SK-N-SH (cell line): ENCODE data around the gene PASK. TPM values are rescaled to one million over a fixed set of nuclear protein-coding genes. Genes with fewer than 3 reads are reported as not detected.

Experiments used
- CTCF ChIA-PET: fragments of 300-600, 350-600 bp; formaldehyde crosslinking; extraction: SDS; loops from one replicate; lab custom pipeline; 2021; lab: Yijun Ruan, JAX
- POLR2A ChIA-PET: fragments of 350-600 bp; sonication (Branson Sonifier 250); formaldehyde crosslinking; extraction: SDS; loops from one replicate; lab custom pipeline; 2020; ENCODE audit warnings: antibody characterized with exemption, inconsistent platforms; lab: Yijun Ruan, JAX
- DNase-seq: peaks from one replicate; pipeline ENCODE4 v3.0.0; 2012
- H2AFZ ChIP-seq: fragments of 200-600 bp; sonication (generic); 2 replicates; pipeline ENCODE4 v1.8.1; 2016; ENCODE audit warnings: antibody characterized with exemption, mild to moderate bottlenecking, low read depth
- H3F3A ChIP-seq: fragments of 200-600 bp; sonication (generic); replicated peaks from 2 replicates; pipeline ENCODE3; 2016; ENCODE audit warnings: antibody characterized with exemption, mild to moderate bottlenecking; ENCODE audit not compliant: insufficient read depth
- H3K27ac ChIP-seq, 2 experiments: fragments of 200-500 bp in 1 of 2; fragments of 200-600 bp in 1 of 2; sonication (Bioruptor generic) in 1 of 2; sonication (generic), shearing (Covaris generic) in 1 of 2; 2 replicates each; pipeline versions ENCODE4 v1.5.1 to v1.6.1; 2014 to 2016; ENCODE audit warnings: low read depth in 2 of 2, inconsistent platforms in 1 of 2, low read length in 1 of 2, mild to moderate bottlenecking in 1 of 2, mixed read lengths in 1 of 2
- H3K27me3 ChIP-seq: fragments of 200-600 bp; sonication (generic), shearing (Covaris generic); 2 replicates; pipeline ENCODE4 v1.6.1; 2016; ENCODE audit warnings: mixed run types; ENCODE audit not compliant: insufficient read depth
- H3K36me3 ChIP-seq, 2 experiments: fragments of 200-500 bp in 1 of 2; fragments of 200-600 bp in 1 of 2; sonication (Bioruptor generic) in 1 of 2; sonication (generic) in 1 of 2; replicated peaks in 1 of 2; 2 replicates each; pipeline versions ENCODE3 to v1.5.1; 2014 to 2016; ENCODE audit warnings: low read length in 1 of 2, mild to moderate bottlenecking in 1 of 2; ENCODE audit not compliant: insufficient read depth in 2 of 2, control insufficient read depth in 1 of 2
- H3K4me1 ChIP-seq, 2 experiments: fragments of 200-500 bp in 1 of 2; fragments of 200-600 bp in 1 of 2; sonication (Bioruptor generic) in 1 of 2; sonication (generic), shearing (Covaris generic) in 1 of 2; 2 replicates each; pipeline versions ENCODE4 v1.5.1 to v1.6.1; 2014 to 2016; ENCODE audit warnings: low read depth in 1 of 2, low read length in 1 of 2, mixed run types in 1 of 2; ENCODE audit not compliant: insufficient read depth in 2 of 2, control insufficient read depth in 1 of 2
- H3K4me2 ChIP-seq: fragments of 200-600 bp; sonication (generic), shearing (Covaris generic); 2 replicates; pipeline ENCODE4 v1.6.1; 2017; ENCODE audit warnings: mixed run types
- H3K4me3 ChIP-seq, 2 experiments: fragments of 200-500 bp in 1 of 2; fragments of 200-600 bp in 1 of 2; sonication (Bioruptor generic) in 1 of 2; sonication (generic), shearing (Covaris generic) in 1 of 2; 2 replicates each; pipeline versions ENCODE4 v1.5.1 to v1.8.1; 2014 to 2016; ENCODE audit warnings: low read depth in 2 of 2, inconsistent platforms in 1 of 2, low read length in 1 of 2, mild to moderate bottlenecking in 1 of 2, mixed read lengths in 1 of 2, moderate library complexity in 1 of 2
- H3K79me2 ChIP-seq: fragments of 200-600 bp; sonication (generic); 2 replicates; pipeline ENCODE4 v1.8.1; 2017; ENCODE audit warnings: mild to moderate bottlenecking; ENCODE audit not compliant: insufficient read depth
- H3K9ac ChIP-seq: fragments of 200-600 bp; sonication (generic); 2 replicates; pipeline ENCODE4 v1.6.1; 2017; ENCODE audit warnings: mixed run types
- H3K9me2 ChIP-seq: fragments of 200-600 bp; sonication (generic); 2 replicates; pipeline ENCODE4 v1.6.1; 2017; ENCODE audit warnings: mixed run types
- H3K9me3 ChIP-seq: fragments of 200-600 bp; sonication (generic); 2 replicates; pipeline ENCODE4 v1.6.1; 2017; ENCODE audit warnings: mixed run types, mild to moderate bottlenecking, moderate library complexity
- H4K20me1 ChIP-seq: fragments of 200-600 bp; sonication (generic); 2 replicates; pipeline ENCODE4 v1.6.1; 2017; ENCODE audit warnings: mild to moderate bottlenecking, mixed run types; ENCODE audit not compliant: insufficient read depth
- CHD2 ChIP-seq: fragments of 150-350 bp; IDR thresholded peaks from 2 replicates; pipeline ENCODE4 v1.6.1; 2018; ENCODE audit warnings: low read length; ENCODE audit not compliant: partially characterized antibody
- ELF1 ChIP-seq: IDR thresholded peaks from 2 replicates; pipeline ENCODE4 v1.4.0; 2012
- EZH2phosphoT487 ChIP-seq: fragments of 200-600 bp; sonication (generic); IDR thresholded peaks from 2 replicates; pipeline ENCODE4 v1.6.1; 2017; ENCODE audit warnings: low read depth, mixed run types, mild to moderate bottlenecking, antibody characterized with exemption, moderate library complexity, borderline replicate concordance
- JUND ChIP-seq: IDR thresholded peaks from 2 replicates; pipeline ENCODE4 v1.4.0; 2012
- MAX ChIP-seq: IDR thresholded peaks from 2 replicates; pipeline ENCODE4 v1.4.0; 2012; ENCODE audit warnings: low read depth
- MXI1 ChIP-seq: IDR thresholded peaks from 2 replicates; pipeline ENCODE4 v1.6.1; 2012; ENCODE audit warnings: mild to moderate bottlenecking, low read depth, low read length, improper control_type of control experiment
- NRF1 ChIP-seq: IDR thresholded peaks from 2 replicates; pipeline ENCODE4 v1.6.1; 2012; ENCODE audit warnings: low read depth, mild to moderate bottlenecking, low read length
- ZBTB33 ChIP-seq: IDR thresholded peaks from 2 replicates; pipeline ENCODE4 v1.4.0; 2012; ENCODE audit warnings: low read depth, borderline replicate concordance
- WGBS: methylation state at CpG from one replicate; pipeline ENCODE4 v1.1.6; 2017; ENCODE audit warnings: low lambda C conversion rate; 5-methylcytosine and 5-hydroxymethylcytosine counted together
- polyA plus RNA-seq, 3 experiments: library from polyadenylated mRNA; depleted of rRNA; stranded (reverse); fragments of >200 nt; gene quantifications; 2 replicates each; pipeline ENCODE4 v1.2.3, GENCODE V29; 2012

Gene PASK
- polyA plus RNA-seq, 1 of the 3 experiments (the other 2 are of a cell fraction) = 6.3 TPM

GRCh38 chr2:241189093-241189855, 40.0 kb upstream of the PASK start:
- no peaks in the 10 kb centered on the region for H3F3A ChIP-seq
- H3K4me2 ChIP-seq = no peak overlapping the region
- WGBS = 83% methylated on average over 21 of the region's 32 CpGs
- H3K4me3 ChIP-seq = no peak overlapping the region
- H3K4me1 ChIP-seq = no peaks in the 10 kb centered on the region
- no peak for DNase-seq
- H3K9ac ChIP-seq = no peak overlapping the region
- H4K20me1 ChIP-seq = no peaks in the 10 kb centered on the region
- H3K27ac ChIP-seq = no peak overlapping the region
- H3K9me3 ChIP-seq = no peaks in the 10 kb centered on the region
- no peak overlapping the region for H2AFZ ChIP-seq
- H3K79me2 ChIP-seq = no peaks in the 10 kb centered on the region
- POLR2A ChIA-PET = no interaction called here
- CTCF ChIA-PET = no interaction called here
- H3K27me3 ChIP-seq = no peaks in the 10 kb centered on the region
- no peaks in the 10 kb centered on the region for H3K36me3 ChIP-seq
- TF ChIP-seq JUND = no peak
- no peak for TF ChIP-seq MXI1
- no peak for TF ChIP-seq ZBTB33
- no peak for TF ChIP-seq ELF1
- TF ChIP-seq EZH2phosphoT487 = no peak
- TF ChIP-seq CHD2 = no peak
- no peaks in the 10 kb centered on the region for H3K9me2 ChIP-seq

- no peaks in the 10 kb centered on the region for H3K79me2 ChIP-seq
- no peaks in the 10 kb centered on the region for H3K9me3 ChIP-seq
- H3K27me3 ChIP-seq = no peaks in the 10 kb centered on the region
- no peak within 1 kb of the TSS for H2AFZ ChIP-seq
- POLR2A ChIA-PET = no interaction called here
- no peaks in the 10 kb centered on the region for H3K9me2 ChIP-seq
- H3F3A ChIP-seq = no peaks in the 10 kb centered on the region
- H4K20me1 ChIP-seq = no peaks in the 10 kb centered on the region
- H3K9ac ChIP-seq = no peak within 1 kb of the TSS
- WGBS = 50% methylated on average over 4 of the region's 21 CpGs
- TF ChIP-seq MAX (no peak), EZH2phosphoT487 (no peak), NRF1 (no peak)
- TF ChIP-seq, all 33 proteins: peak for 0
- DNase-seq = no peak
- CTCF ChIA-PET = no interaction called here
- Histone ChIP-seq H3K36me3 (no peaks in the 10 kb centered on the region), H3K4me1 (no peaks in the 10 kb centered on the region), H3K4me3 (no peak within 1 kb of the TSS), H3K4me2 (no peak within 1 kb of the TSS), H3K27ac (no peak within 1 kb of the TSS)
Measured at GRCh38 chr2:241188361-241189092, 39.3 kb upstream of the PASK start, which contains the start of gene ANO7. TSS of gene ANO7 (plus strand) at chr2:241188677. CDS start at chr2:241190064, 1,387 bp downstream.
